ENCODE results near the gene RHOJ.

DNA sequence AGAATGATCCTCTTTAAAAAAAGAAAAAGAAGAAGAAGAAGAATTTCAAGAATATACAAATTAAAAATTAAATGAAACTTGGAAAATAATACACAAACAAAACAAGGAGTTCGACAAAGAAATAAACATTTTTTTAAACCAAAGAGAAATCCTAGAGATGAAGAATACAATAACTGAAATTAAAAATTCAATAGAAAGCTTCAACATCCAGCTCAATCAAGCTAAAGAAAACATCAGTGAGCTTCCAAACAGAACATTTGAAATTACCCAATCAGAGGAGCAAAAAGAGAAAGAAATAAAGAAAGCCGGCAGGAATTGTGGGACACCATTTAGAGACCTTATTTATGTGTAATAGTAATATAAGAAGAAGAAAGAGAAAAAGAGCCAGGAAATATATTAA lies 37.2 kb upstream of the RHOJ start:
- no peak for TF ChIP-seq CTCF (IDR thresholded peaks at IDR 0.05; ENCODE audit: extremely low read depth in 1 of 2, insufficient read depth in 1 of 2, low read depth in 1 of 2, low read length in 2 of 2)
- no peak for TF ChIP-seq POLR2AphosphoS5 (IDR thresholded peaks at IDR 0.05; ENCODE audit: insufficient read depth, low read depth, low read length)
- no peak for TF ChIP-seq EZH2 (IDR thresholded peaks at IDR 0.05; ENCODE audit: borderline replicate concordance, low read depth, low read length, severe bottlenecking)

All from endothelial cell of umbilical vein (primary cell).